Neural cell (in vitro differentiated cells): ENCODE data around the gene OR2D3. TPM values are rescaled to one million over a fixed set of nuclear protein-coding genes. Genes with fewer than 3 reads are reported as not detected.

Experiments used
- H2AFZ ChIP-seq: fragments of 200-600, 300-800 bp; sonication (generic), shearing (Covaris generic); 2 replicates; pipeline ENCODE4 v1.6.0; 2014; ENCODE audit warnings: low read depth, mild to moderate bottlenecking, antibody characterized with exemption, low read length, moderate library complexity
- H3F3A ChIP-seq: fragments of 200-600 bp; shearing (Covaris generic); 2 replicates; pipeline ENCODE4 v1.6.1; 2016; ENCODE audit warnings: mild to moderate bottlenecking, moderate library complexity, mixed read lengths, antibody characterized with exemption, low read length; ENCODE audit not compliant: insufficient read depth, poor library complexity, severe bottlenecking
- H3K27ac ChIP-seq: fragments of 200-600, 300-800 bp; sonication (generic), shearing (Covaris generic); 2 replicates; pipeline ENCODE4 v1.5.1; 2014; ENCODE audit warnings: mild to moderate bottlenecking, low read length, moderate library complexity
- H3K27me3 ChIP-seq: fragments of 300-800, 200-600 bp; sonication (generic), shearing (Covaris generic); 2 replicates; pipeline ENCODE4 v1.6.0; 2014; ENCODE audit warnings: mild to moderate bottlenecking, low read depth, low read length, moderate library complexity; ENCODE audit not compliant: insufficient read depth
- H3K36me3 ChIP-seq: fragments of 300-800, 200-600 bp; sonication (generic), shearing (Covaris generic); 2 replicates; pipeline ENCODE4 v1.5.1; 2014; ENCODE audit warnings: mild to moderate bottlenecking, antibody characterized with exemption, low read length, moderate library complexity; ENCODE audit not compliant: insufficient read depth
- H3K4me2 ChIP-seq: fragments of 300-800, 200-600 bp; sonication (generic), shearing (Covaris generic); 2 replicates; pipeline ENCODE4 v1.6.0; 2014; ENCODE audit warnings: mild to moderate bottlenecking, low read length
- H3K4me3 ChIP-seq: fragments of 300-800, 200-600 bp; sonication (generic), shearing (Covaris generic); 2 replicates; pipeline ENCODE4 v1.5.1; 2014; ENCODE audit warnings: mild to moderate bottlenecking, low read length, moderate library complexity
- H3K79me2 ChIP-seq: fragments of 200-600 bp; shearing (Covaris generic); replicated peaks from 2 replicates; pipeline ENCODE4 v1.6.0; 2014; ENCODE audit warnings: mild to moderate bottlenecking, low read length, moderate library complexity; ENCODE audit not compliant: insufficient read depth
- H3K9ac ChIP-seq: fragments of 300-800, 200-600 bp; sonication (generic), shearing (Covaris generic); 2 replicates; pipeline ENCODE4 v1.6.1; 2016; ENCODE audit warnings: mild to moderate bottlenecking, low read length, mixed read lengths
- H3K9me2 ChIP-seq: fragments of 200-600 bp; shearing (Covaris generic); 2 replicates; pipeline ENCODE4 v1.6.1; 2016; ENCODE audit warnings: mild to moderate bottlenecking, low read length, mixed read lengths; ENCODE audit not compliant: insufficient read depth
- H3K9me3 ChIP-seq: fragments of 200-600, 300-800 bp; sonication (generic), shearing (Covaris generic); 2 replicates; pipeline ENCODE4 v1.6.1; 2016; ENCODE audit warnings: mild to moderate bottlenecking, mixed run types, low read length, moderate library complexity, mixed read lengths
- H4K20me1 ChIP-seq: fragments of 200-600 bp; shearing (Covaris generic); 2 replicates; pipeline ENCODE4 v1.6.1; 2016; ENCODE audit warnings: mild to moderate bottlenecking, mixed run types; ENCODE audit not compliant: insufficient read depth
- CTCF ChIP-seq: fragments of 450-650 bp; IDR thresholded peaks from 2 replicates; pipeline ENCODE4 v1.5.1; 2014; ENCODE audit warnings: antibody characterized with exemption, mild to moderate bottlenecking, moderate library complexity; ENCODE audit not compliant: poor library complexity, severe bottlenecking
- EP300 ChIP-seq: fragments of 450-650 bp; conservative IDR thresholded peaks from 2 replicates; pipeline ENCODE4 v1.6.1; 2014; ENCODE audit warnings: antibody characterized with exemption, mild to moderate bottlenecking, moderate library complexity; ENCODE audit not compliant: poor library complexity, severe bottlenecking
- EZH2 ChIP-seq: fragments of 200-600, 300-800 bp; shearing (Covaris generic), sonication (generic); IDR thresholded peaks from 2 replicates; pipeline ENCODE4 v1.6.1; 2014; ENCODE audit warnings: antibody characterized with exemption, low read length, borderline replicate concordance, mild to moderate bottlenecking; ENCODE audit not compliant: insufficient read depth, poor library complexity, severe bottlenecking
- MXI1 ChIP-seq: fragments of 450-650 bp; conservative IDR thresholded peaks from 2 replicates; pipeline ENCODE4 v1.6.1; 2014; ENCODE audit warnings: antibody characterized with exemption, mild to moderate bottlenecking; ENCODE audit not compliant: poor library complexity, severe bottlenecking
- POLR2AphosphoS5 ChIP-seq: IDR thresholded peaks from 2 replicates; pipeline ENCODE4 v1.6.1; 2012
- RAD21 ChIP-seq: fragments of 450-650 bp; conservative IDR thresholded peaks from 2 replicates; pipeline ENCODE4 v1.6.1; 2014; ENCODE audit warnings: antibody characterized with exemption, mild to moderate bottlenecking, moderate library complexity
- SMC3 ChIP-seq: fragments of 450-650 bp; conservative IDR thresholded peaks from 2 replicates; pipeline ENCODE4 v1.6.1; 2014; ENCODE audit warnings: antibody characterized with exemption, mild to moderate bottlenecking, moderate library complexity; ENCODE audit not compliant: poor library complexity
- TAF1 ChIP-seq: IDR thresholded peaks from 2 replicates; pipeline ENCODE4 v1.6.1; 2012; ENCODE audit warnings: low read depth
- polyA plus RNA-seq: library from polyadenylated mRNA; depleted of rRNA; stranded (reverse); fragments of >200 nt; gene quantifications from 2 replicates; pipeline ENCODE4 v1.2.3, GENCODE V29; 2014
- TF ChIP-seq, protein P1 (sequence below): IDR thresholded peaks from 2 replicates; pipeline ENCODE4 v1.6.1; 2012; ENCODE audit warnings: borderline replicate concordance

The OR2D3 gene
- polyA plus RNA-seq, 1 donor from 2014 or later: not detected

DNA sequence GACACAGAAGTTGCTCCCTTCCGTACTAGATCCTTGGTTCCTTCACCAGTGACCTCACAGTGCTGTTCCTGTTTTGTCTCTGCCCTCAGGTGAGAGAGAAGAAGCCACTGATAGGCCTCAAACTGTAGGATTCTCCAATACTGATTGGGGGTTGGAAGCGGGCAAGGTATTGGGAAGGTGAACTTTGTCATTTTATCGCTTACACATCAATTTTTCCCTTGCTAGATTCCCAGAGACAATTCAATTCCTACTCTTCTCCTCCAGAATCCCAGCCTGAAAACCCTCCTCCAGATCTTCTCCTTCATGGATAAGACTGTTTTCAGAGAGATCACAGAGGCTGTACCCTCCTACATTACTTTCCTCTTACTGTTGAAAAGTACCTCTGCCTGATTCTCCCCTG is 9.4 kb upstream of the OR2D3 start:
- Histone ChIP-seq H3K79me2 (no peaks in the 10 kb centered on the region), H3K9me2 (no peaks in the 10 kb centered on the region), H3K4me3 (no peak overlapping the region), H3K27ac (no peak overlapping the region), H2AFZ (no peak overlapping the region), H3K4me2 (no peak overlapping the region), H3K36me3 (no peaks in the 10 kb centered on the region), H3K27me3 (no peaks in the 10 kb centered on the region), H3K9ac (no peak overlapping the region), H3F3A (no peaks in the 10 kb centered on the region), H4K20me1 (no peaks in the 10 kb centered on the region), H3K9me3 (no peaks in the 10 kb centered on the region)
- TF ChIP-seq, protein P1, sequence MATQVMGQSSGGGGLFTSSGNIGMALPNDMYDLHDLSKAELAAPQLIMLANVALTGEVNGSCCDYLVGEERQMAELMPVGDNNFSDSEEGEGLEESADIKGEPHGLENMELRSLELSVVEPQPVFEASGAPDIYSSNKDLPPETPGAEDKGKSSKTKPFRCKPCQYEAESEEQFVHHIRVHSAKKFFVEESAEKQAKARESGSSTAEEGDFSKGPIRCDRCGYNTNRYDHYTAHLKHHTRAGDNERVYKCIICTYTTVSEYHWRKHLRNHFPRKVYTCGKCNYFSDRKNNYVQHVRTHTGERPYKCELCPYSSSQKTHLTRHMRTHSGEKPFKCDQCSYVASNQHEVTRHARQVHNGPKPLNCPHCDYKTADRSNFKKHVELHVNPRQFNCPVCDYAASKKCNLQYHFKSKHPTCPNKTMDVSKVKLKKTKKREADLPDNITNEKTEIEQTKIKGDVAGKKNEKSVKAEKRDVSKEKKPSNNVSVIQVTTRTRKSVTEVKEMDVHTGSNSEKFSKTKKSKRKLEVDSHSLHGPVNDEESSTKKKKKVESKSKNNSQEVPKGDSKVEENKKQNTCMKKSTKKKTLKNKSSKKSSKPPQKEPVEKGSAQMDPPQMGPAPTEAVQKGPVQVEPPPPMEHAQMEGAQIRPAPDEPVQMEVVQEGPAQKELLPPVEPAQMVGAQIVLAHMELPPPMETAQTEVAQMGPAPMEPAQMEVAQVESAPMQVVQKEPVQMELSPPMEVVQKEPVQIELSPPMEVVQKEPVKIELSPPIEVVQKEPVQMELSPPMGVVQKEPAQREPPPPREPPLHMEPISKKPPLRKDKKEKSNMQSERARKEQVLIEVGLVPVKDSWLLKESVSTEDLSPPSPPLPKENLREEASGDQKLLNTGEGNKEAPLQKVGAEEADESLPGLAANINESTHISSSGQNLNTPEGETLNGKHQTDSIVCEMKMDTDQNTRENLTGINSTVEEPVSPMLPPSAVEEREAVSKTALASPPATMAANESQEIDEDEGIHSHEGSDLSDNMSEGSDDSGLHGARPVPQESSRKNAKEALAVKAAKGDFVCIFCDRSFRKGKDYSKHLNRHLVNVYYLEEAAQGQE: no peak
- TF ChIP-seq RAD21 (no peak), TAF1 (no peak), SMC3 (no peak), CTCF (no peak), EZH2 (no peak), MXI1 (no peak), EP300 (no peak), POLR2AphosphoS5 (no peak)

- H3K9me3 ChIP-seq: no peaks in the 10 kb centered on the region
- H4K20me1 ChIP-seq: no peaks in the 10 kb centered on the region
- no peaks in the 10 kb centered on the region for H3K79me2 ChIP-seq
- no peak overlapping the region for H3K9ac ChIP-seq
- H3K36me3 ChIP-seq: no peaks in the 10 kb centered on the region
- H3K27ac ChIP-seq: no peak overlapping the region
- H3K4me3 ChIP-seq: no peak overlapping the region
- H3F3A ChIP-seq: no peaks in the 10 kb centered on the region
- TF ChIP-seq RAD21 (no peak), MXI1 (no peak), POLR2AphosphoS5 (no peak)
- no peak overlapping the region for H3K4me2 ChIP-seq
- H2AFZ ChIP-seq: no peak overlapping the region
- no peaks in the 10 kb centered on the region for H3K9me2 ChIP-seq
- H3K27me3 ChIP-seq: no peaks in the 10 kb centered on the region
Observed at GRCh38 chr11:6911948-6912347, 8.9 kb upstream of the OR2D3 start.

- TF ChIP-seq POLR2AphosphoS5 (no peak), TAF1 (no peak), EP300 (no peak), CTCF (no peak), SMC3 (no peak), EZH2 (no peak), RAD21 (no peak), MXI1 (no peak)
- TF ChIP-seq, protein P1: no peak
- H3K4me3 ChIP-seq: no peak overlapping the region
- H3K9me2 ChIP-seq: no peaks in the 10 kb centered on the region
- no peaks in the 10 kb centered on the region for H3K9me3 ChIP-seq
- H3K27ac ChIP-seq: no peak overlapping the region
- no peaks in the 10 kb centered on the region for H4K20me1 ChIP-seq
- H3K79me2 ChIP-seq: no peaks in the 10 kb centered on the region
- H3K4me2 ChIP-seq: no peak overlapping the region
- H2AFZ ChIP-seq: no peak overlapping the region
- H3F3A ChIP-seq: no peaks in the 10 kb centered on the region
- H3K27me3 ChIP-seq: no peaks in the 10 kb centered on the region
- H3K9ac ChIP-seq: no peak overlapping the region
- no peaks in the 10 kb centered on the region for H3K36me3 ChIP-seq
Observed at GRCh38 chr11:6919698-6920097, 1.1 kb upstream of the OR2D3 start.
